GM10847 (cell line): ENCODE results near the gene SIRT4.

Experiments used
- POLR2A ChIP-seq: IDR thresholded peaks from 2 replicates; pipeline ENCODE4 v1.6.1; 2011; ENCODE audit not compliant: insufficient read length; ENCODE audit errors: extremely low read depth

Gene SIRT4

DNA sequence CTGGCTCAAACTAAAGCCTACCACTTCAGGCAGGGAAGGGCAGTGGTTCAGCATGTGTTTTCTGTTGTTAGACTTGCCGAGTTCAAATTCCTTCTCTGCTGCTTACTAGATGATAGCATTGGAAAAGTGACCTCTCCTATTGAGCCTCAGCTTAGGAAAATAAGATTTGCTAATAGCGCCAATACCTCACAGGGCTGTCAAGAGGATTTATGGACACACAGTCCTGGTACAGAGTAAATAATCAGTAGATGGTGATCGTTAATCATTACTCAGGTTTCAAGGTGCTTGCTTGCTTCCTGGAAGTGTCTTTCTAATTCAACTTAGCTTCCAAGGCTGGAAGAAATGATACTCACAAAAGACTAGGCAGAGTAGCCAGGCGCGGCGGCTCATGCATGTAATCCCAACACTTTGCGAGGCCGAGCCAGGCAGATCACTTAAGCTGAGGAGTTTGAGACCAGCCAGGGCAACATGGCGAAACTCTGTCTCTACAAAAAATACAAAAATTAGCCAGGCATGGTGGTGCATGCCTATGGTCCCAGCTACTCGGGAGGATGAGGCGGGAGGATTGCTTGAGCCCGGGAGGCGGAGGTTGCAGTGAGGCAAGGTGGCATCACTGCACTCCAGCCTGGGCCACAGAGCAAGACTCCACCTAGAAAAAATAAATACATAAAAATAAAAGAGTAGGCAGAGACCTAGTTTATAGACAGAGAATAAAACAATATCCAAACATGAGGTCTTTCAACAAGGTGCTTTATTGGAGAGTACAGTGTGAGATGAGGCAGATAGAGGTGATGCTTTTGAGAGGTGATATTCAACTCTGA, 19.5 kb downstream of the SIRT4 start:
- TF ChIP-seq POLR2A = no peak

DNA sequence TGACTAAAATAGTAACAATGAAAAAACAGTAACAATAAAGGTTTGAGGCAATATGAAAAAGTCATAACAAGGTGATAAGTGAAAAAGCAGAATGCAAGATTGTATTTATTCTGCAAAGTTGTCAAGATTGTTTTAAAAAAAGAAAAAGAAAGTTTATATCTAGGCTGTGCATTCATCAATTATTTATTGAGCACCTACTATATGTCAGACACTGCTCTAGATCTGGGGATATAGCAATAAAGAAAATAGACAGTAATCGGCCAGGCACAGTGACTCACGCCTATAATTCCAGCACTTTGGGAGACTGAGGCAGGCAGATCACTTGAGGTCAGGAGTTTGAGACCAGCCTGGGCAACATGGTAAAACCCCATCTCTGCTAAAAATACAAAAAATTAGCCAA, 21.7 kb downstream of the SIRT4 start:
- TF ChIP-seq POLR2A = no peak

GRCh38 chr12:120324841-120325417, 22.8 kb downstream of the SIRT4 start:
- no peak for TF ChIP-seq POLR2A

DNA sequence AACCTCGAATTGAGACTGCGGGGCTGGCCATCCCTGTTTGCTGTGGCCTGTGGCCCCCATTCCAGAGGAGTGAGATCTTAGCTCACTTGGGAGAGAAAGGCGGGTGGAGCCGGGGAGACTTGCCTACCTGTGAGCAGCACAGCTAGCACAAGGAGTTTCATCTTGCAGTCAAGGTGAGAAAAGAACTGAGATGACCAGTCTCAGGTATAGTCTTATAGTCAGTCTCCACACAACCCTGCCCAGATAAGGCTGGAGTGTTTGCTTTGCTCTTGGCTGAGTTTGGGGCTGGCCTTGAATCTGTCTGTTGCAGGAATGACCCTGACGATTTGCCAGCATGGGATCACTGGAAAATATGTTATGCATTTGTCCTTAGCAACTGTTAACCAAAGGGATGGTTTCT, 25.5 kb downstream of the SIRT4 start, which contains the start of gene PLA2G1B:
Gene PLA2G1B, minus strand, starts transcription at position 187 of the 400 bp plus-strand sequence. Its CDS starts 26 bp downstream, at position 161.
- TF ChIP-seq POLR2A = no peak

- no peak for TF ChIP-seq POLR2A
Measured at GRCh38 chr12:120328228-120328627, 26.1 kb downstream of the SIRT4 start.

- TF ChIP-seq POLR2A = no peak
Measured at GRCh38 chr12:120331390-120331789, 29.3 kb downstream of the SIRT4 start.

DNA sequence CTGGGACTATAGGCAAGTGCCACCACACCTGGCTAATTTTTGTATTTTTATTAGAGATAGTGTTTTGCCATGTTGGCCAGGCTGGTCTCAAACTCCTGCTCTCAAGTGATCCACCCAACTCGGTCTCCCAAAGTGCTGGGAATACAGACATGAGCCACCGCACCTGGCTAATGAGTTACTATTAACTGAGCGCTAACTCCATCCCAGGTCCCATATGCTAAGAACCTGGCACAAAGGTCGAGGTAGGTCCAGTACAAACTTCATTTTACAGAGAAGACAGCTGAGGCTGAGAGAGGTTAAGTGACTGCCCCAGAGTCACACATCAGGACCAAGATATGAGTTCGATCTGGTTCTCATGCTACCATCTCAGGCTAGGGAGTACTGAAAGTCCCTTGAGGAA, 29.9 kb downstream of the SIRT4 start:
- no peak for TF ChIP-seq POLR2A

- no peak for TF ChIP-seq POLR2A
Measured at GRCh38 chr12:120332523-120332922, 30.4 kb downstream of the SIRT4 start.

GRCh38 chr12:120337730-120338129, 35.6 kb downstream of the SIRT4 start:
- TF ChIP-seq POLR2A = no peak

GRCh38 chr12:120339256-120339655, 37.1 kb downstream of the SIRT4 start:
- TF ChIP-seq POLR2A = no peak

- TF ChIP-seq POLR2A = no peak
Measured at GRCh38 chr12:120342175-120343038, 40.3 kb downstream of the SIRT4 start.

DNA sequence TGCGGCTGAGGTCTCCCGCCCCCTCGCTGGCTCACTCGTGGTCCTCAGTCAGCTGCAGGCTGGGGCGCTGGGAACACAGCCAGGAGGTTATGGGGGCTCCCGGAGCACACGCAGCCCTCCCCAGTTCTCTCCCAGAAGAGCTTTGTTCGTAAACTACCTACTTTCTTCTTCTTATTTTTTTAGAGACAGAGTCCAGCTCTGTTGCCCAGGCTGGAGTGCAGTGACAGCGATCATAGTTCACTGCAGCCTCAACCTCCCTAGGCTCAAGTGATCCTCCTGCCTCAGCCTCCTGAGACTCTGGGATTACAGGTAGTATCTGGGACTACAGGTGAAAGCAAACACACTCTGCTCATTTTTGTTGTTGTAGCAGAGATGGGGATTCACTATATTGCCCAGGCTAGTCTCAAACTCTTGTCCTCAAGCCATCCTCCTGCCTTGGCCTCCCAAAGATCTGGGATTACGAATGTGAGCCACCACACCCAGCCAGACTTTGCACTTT, 41.0 kb downstream of the SIRT4 start:
- no peak for TF ChIP-seq POLR2A

DNA sequence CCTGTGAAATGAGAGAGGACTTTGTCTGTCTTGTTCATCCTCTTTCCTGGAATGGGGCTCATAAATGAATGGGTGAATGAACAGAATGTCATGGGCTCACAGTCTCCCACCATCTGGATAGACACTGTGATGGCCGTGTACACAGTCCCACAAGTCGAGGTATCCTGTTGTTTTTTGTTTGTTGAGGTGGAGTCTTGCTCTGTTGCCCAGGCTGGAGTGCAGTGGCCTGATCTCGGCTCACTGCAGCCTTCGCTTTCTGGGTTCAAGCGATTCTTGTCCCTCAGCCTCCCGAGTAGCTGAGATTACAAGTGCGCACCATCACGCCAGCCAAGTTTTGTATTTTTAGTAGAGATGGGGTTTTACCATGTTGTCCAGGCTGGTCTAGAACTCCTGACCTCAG, 41.6 kb downstream of the SIRT4 start:
- no peak for TF ChIP-seq POLR2A

DNA sequence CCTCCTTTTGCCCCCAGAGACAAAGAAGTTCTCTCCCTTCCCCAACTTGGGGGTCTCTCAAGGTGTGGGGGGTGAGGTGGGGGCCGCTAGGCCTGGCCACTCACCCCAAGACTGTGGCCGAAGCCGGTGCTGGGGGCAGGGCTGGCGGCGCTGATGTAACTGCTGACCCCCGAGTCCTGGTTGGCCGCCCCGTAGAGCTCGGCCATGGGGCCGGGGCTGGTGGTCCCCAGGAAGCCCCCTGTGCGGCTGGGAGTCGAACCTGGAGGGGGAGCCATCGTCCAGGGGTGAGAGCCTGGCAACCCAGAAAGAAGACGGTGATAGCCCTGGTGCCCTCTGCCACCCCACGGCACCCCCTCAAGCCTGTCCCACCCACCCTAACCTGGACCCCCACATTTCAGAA, 43.9 kb downstream of the SIRT4 start:
- TF ChIP-seq POLR2A = no peak

DNA sequence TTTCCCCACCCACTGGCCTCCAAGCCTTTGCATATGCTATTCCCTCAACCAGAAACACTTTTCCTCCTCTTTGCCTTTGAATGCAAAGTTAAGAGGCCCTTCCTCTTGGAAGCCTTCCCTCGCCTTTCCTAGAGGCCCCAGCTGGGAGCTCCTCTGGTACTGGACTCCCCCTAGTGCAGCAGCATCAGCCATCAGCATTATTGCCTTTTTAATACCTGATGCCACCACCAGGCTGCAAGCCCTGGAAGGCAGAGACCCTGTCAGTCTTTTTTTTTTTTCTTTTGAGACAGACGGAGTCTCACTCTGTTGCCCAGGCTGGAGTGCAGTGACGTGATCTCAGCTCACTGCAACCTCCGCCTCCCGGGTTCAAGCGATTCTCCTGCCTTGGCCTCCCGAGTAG, 44.6 kb downstream of the SIRT4 start:
- TF ChIP-seq POLR2A = no peak
